ENCODE measurements around the gene RAPGEF6.

- TF ChIP-seq ZNF248 (tag by site-specific recombination; IDR thresholded peaks at IDR 0.05), result no peak
- TF ChIP-seq ZFP3 (tag by site-specific recombination; IDR thresholded peaks at IDR 0.05; ENCODE audit: low read depth), result no peak
- no peak for TF ChIP-seq ZNF701 (tag by site-specific recombination; IDR thresholded peaks at IDR 0.05)
- no peak for TF ChIP-seq CTCF (tag by site-specific recombination; IDR thresholded peaks at IDR 0.05)
- TF ChIP-seq ZBTB10 (tag by site-specific recombination; IDR thresholded peaks at IDR 0.05), result no peak
- TF ChIP-seq ZNF202 (tag by site-specific recombination; IDR thresholded peaks at IDR 0.05; ENCODE audit: borderline replicate concordance), result no peak
- TF ChIP-seq PATZ1 (tag by site-specific recombination; IDR thresholded peaks at IDR 0.05), result no peak
Measured at GRCh38 chr5:131463656-131464055, 171.4 kb downstream of the RAPGEF6 start.

Measured in HEK293 (cell line).